Activated CD8-positive, alpha-beta memory T cell treated with anti-CD3 and anti-CD28 coated beads, Interleukin-2, amount 50 U/mL, for 24 hours (primary cell): Measurements from ENCODE around the gene CHKB.

Experiments
- DNase-seq: peaks from one replicate; pipeline ENCODE4 v3.0.0-alpha.2; 2020; ENCODE audit errors: extremely low read depth

Gene CHKB

GRCh38 chr22:50573491-50574382 is 8.9 kb downstream of the CHKB start:
- DNase-seq = no peak

- no peak for DNase-seq
Observed at GRCh38 chr22:50572965-50573364, 9.7 kb downstream of the CHKB start.

- DNase-seq = no peak
Observed at GRCh38 chr22:50571264-50572175, 11.1 kb downstream of the CHKB start.

GRCh38 chr22:50570861-50571260 is 11.8 kb downstream of the CHKB start:
- no peak for DNase-seq

- no peak for DNase-seq
Observed at GRCh38 chr22:50569896-50570535, 12.6 kb downstream of the CHKB start.

- no peak for DNase-seq
Observed at GRCh38 chr22:50569041-50569459, 13.6 kb downstream of the CHKB start.

GRCh38 chr22:50568626-50569025 is 14.0 kb downstream of the CHKB start:
- no peak for DNase-seq

GRCh38 chr22:50567721-50568252 is 14.9 kb downstream of the CHKB start:
- DNase-seq = no peak

GRCh38 chr22:50564289-50564688 is 18.4 kb downstream of the CHKB start:
- no peak for DNase-seq

GRCh38 chr22:50563413-50564160 is 19.1 kb downstream of the CHKB start:
- DNase-seq = no peak

- DNase-seq = peak; percentile 90
Observed at GRCh38 chr22:50562523-50563412, 19.9 kb downstream of the CHKB start, which contains the start of gene SYCE3. SYCE3 (minus strand) TSS chr22:50562919; CDS start chr22:50556405, 6,514 bp downstream.

- no peak for DNase-seq
Observed at GRCh38 chr22:50561401-50562358, 21.0 kb downstream of the CHKB start.

- DNase-seq = no peak
Observed at GRCh38 chr22:50560034-50560433, 22.6 kb downstream of the CHKB start.

GRCh38 chr22:50556703-50557102 is 25.9 kb downstream of the CHKB start:
- no peak for DNase-seq

GRCh38 chr22:50553310-50553709 is 29.3 kb downstream of the CHKB start:
- DNase-seq = no peak

- DNase-seq = no peak
Observed at GRCh38 chr22:50551160-50551752, 31.4 kb downstream of the CHKB start.

GRCh38 chr22:50550395-50550794 is 32.3 kb downstream of the CHKB start:
- DNase-seq = no peak
